H1 (cell line): ENCODE results near the gene DLG4. TPM values are rescaled to one million over a fixed set of nuclear protein-coding genes. Genes with fewer than 3 reads are reported as not detected.

ENCODE experiments used
- BCL11A ChIP-seq, 2 experiments: IDR thresholded peaks; one replicate each; pipeline ENCODE4 v1.6.1; 2011; ENCODE audit warnings: low read depth in 2 of 2, low read length in 2 of 2, mild to moderate bottlenecking in 2 of 2
- CEBPB ChIP-seq: IDR thresholded peaks from 2 replicates; pipeline ENCODE4 v1.6.1; 2012; ENCODE audit warnings: low read depth, low read length
- CHD1 ChIP-seq: IDR thresholded peaks from 2 replicates; pipeline ENCODE4 v1.6.1; 2012; ENCODE audit warnings: low read depth, low read length, improper control_type of control experiment
- EGR1 ChIP-seq: IDR thresholded peaks from 2 replicates; pipeline ENCODE4 v1.6.1; 2011; ENCODE audit warnings: low read depth, low read length, borderline replicate concordance
- EP300 ChIP-seq, 2 experiments: IDR thresholded peaks; 1 replicate in 1 of 2; 2 replicates in 1 of 2; pipeline ENCODE4 v1.6.1; 2011 to 2012; ENCODE audit warnings: low read depth in 2 of 2, low read length in 2 of 2, mild to moderate bottlenecking in 2 of 2, borderline replicate concordance in 1 of 2, inconsistent platforms in 1 of 2, moderate library complexity in 1 of 2
- GTF2F1 ChIP-seq: IDR thresholded peaks from 2 replicates; pipeline ENCODE4 v1.6.1; 2012; ENCODE audit warnings: low read depth, low read length, improper control_type of control experiment, borderline replicate concordance
- HDAC2 ChIP-seq, 2 experiments: fragments of 300-600 bp in 1 of 2; sonication (generic) in 1 of 2; IDR thresholded peaks; 2 replicates each; pipeline ENCODE4 v1.6.1; 2011 to 2012; ENCODE audit warnings: low read depth in 2 of 2, low read length in 2 of 2, mild to moderate bottlenecking in 2 of 2, moderate library complexity in 2 of 2, borderline replicate concordance in 1 of 2, inconsistent platforms in 1 of 2
- RBBP5 ChIP-seq: IDR thresholded peaks from 2 replicates; pipeline ENCODE4 v1.7.1; 2012; ENCODE audit warnings: low read depth, mild to moderate bottlenecking, inconsistent platforms, low read length, moderate library complexity, borderline replicate concordance
- RFX5 ChIP-seq: IDR thresholded peaks from 2 replicates; pipeline ENCODE4 v1.6.1; 2011; ENCODE audit warnings: low read depth, low read length, improper control_type of control experiment, borderline replicate concordance
- SIX5 ChIP-seq: IDR thresholded peaks from 2 replicates; pipeline ENCODE4 v1.6.1; 2011; ENCODE audit warnings: mild to moderate bottlenecking, low read depth, low read length
- SRF ChIP-seq: IDR thresholded peaks from 2 replicates; pipeline ENCODE4 v1.6.1; 2011; ENCODE audit warnings: mild to moderate bottlenecking, low read depth, low read length, moderate library complexity
- SUZ12 ChIP-seq: fragments of 200-600 bp; sonication (generic); IDR thresholded peaks from 2 replicates; pipeline ENCODE4 v1.6.1; 2012; ENCODE audit warnings: mild to moderate bottlenecking, inconsistent platforms, low read length, moderate library complexity, mixed read lengths
- polyA plus RNA-seq, 7 experiments: library from polyadenylated mRNA; depleted of rRNA in 3 of 7; stranded (reverse) in 5 of 7; unstranded in 2 of 7; fragments of >200 nt in 5 of 7; fragments of 200-250 nt in 2 of 7; gene quantifications; 1 replicate in 5 of 7; 2 replicates in 1 of 7; 4 replicates in 1 of 7; pipeline versions ENCODE4 v1.2.1 to v1.2.3, GENCODE V29; 2011 to 2013; ENCODE audit warnings: missing spikeins in 2 of 7, mixed read lengths in 2 of 7
- total RNA-seq: library from RNA; stranded (reverse); fragmentation: NEBNext Ultra II Directional; extraction: Animal tissue kit (Norgen Biotek cat#: 25700); gene quantifications from 2 replicates; pipeline ENCODE4 v1.2.1, GENCODE V29; 2021
- TF ChIP-seq, protein P1 (sequence below): IDR thresholded peaks from 2 replicates; pipeline ENCODE4 v1.6.1; 2012; ENCODE audit warnings: inconsistent platforms
- TF ChIP-seq, protein P2 (sequence below): IDR thresholded peaks from 2 replicates; pipeline ENCODE4 v1.6.1; 2011; ENCODE audit warnings: low read length, improper control_type of control experiment
- TF ChIP-seq, protein P3 (sequence below): IDR thresholded peaks from 2 replicates; pipeline ENCODE4 v1.6.1; 2012; ENCODE audit warnings: inconsistent platforms
- TF ChIP-seq, protein P4 (sequence below), 3 experiments: IDR thresholded peaks; 1 replicate in 2 of 3; 2 replicates in 1 of 3; pipeline versions ENCODE4 v1.5.1 to v1.6.1; 2011; ENCODE audit warnings: low read length in 3 of 3, mild to moderate bottlenecking in 3 of 3, inconsistent platforms in 2 of 3, low read depth in 1 of 3, moderate library complexity in 1 of 3; ENCODE audit not compliant: insufficient read depth in 1 of 3; ENCODE audit errors: control extremely low read depth in 1 of 3
- TF ChIP-seq, protein P5 (sequence below): IDR thresholded peaks from 2 replicates; pipeline ENCODE4 v1.6.1; 2011; ENCODE audit warnings: low read depth, mild to moderate bottlenecking, low read length; ENCODE audit not compliant: insufficient read depth

Gene DLG4
- total and polyA plus RNA-seq, 2 of the 8 experiments (the other 6 are each of a cell fraction or from before 2014, with no cell fraction given) = 18.9 to 45.9 TPM

DNA sequence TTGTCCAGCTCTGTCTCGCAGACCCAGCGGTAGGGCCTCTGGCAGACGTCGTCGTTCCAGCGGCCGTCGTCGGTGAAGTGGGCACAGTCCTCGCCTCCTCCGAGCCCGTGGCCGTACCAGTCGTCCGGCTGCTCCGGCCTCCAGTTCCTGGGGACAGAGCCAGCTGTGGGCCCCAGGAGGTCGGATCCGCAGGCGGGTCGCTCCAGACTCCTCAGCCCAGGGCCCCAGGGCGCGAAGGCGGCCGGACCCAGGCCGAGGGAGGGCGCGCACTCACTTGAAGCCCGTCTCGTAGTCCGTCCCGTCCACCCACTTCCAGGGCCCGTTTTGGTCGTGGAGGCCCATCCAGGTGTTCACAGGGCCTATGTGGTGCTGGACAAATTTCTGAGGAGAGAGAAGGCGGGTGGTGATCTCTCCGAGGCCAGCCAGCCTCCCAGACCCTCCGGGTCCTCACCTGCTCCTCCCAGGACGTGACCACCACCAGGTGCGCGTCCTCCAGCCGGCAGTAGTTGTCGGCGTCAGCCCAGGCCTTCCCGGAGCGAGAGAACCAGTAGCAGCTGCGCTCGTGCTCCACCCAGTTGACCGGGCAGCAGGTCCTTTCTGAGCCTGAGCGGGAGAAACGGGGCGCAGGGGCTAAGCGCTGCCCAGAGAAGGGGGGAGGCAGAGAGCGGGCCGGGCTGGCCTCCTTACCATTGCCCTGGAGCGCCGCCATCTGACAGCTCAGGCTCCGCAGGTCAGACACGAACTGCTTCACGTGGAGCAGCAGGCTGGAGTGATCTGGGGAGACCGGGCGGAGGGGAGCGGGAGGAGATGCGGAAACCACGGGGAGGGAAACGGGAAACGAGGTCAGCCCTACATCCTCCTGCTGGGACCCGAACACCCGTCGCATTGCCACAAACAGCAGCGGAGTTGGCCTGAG lies 45.7 kb downstream of the DLG4 start (continued):
- TF ChIP-seq, protein P1, sequence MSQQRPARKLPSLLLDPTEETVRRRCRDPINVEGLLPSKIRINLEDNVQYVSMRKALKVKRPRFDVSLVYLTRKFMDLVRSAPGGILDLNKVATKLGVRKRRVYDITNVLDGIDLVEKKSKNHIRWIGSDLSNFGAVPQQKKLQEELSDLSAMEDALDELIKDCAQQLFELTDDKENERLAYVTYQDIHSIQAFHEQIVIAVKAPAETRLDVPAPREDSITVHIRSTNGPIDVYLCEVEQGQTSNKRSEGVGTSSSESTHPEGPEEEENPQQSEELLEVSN = peak; percentile 86
- TF ChIP-seq CEBPB (no peak), SIX5 (no peak), GTF2F1 (no peak), EP300 (IDR thresholded peaks at IDR 0.05; ENCODE audit: borderline replicate concordance in 1 of 2, low read depth in 2 of 2, low read length in 2 of 2) (no peak), SUZ12 (no peak), CHD1 (no peak), BCL11A (IDR thresholded peaks at IDR 0.05; ENCODE audit: low read depth in 2 of 2, low read length in 2 of 2) (no peak), RFX5 (peak; percentile 11; the same call in 1 of the 2 replicates), HDAC2 (IDR thresholded peaks at IDR 0.05; ENCODE audit: borderline replicate concordance in 1 of 2, low read depth in 2 of 2, low read length in 2 of 2) (peak in 1 of 2 experiments; percentile 80; a peak in 1 of 4 replicates), SRF (no peak), EGR1 (no peak), RBBP5 (0 out of 2 replicates have a peak, but pooled peaks have one; percentile 32)
- TF ChIP-seq, protein P2, sequence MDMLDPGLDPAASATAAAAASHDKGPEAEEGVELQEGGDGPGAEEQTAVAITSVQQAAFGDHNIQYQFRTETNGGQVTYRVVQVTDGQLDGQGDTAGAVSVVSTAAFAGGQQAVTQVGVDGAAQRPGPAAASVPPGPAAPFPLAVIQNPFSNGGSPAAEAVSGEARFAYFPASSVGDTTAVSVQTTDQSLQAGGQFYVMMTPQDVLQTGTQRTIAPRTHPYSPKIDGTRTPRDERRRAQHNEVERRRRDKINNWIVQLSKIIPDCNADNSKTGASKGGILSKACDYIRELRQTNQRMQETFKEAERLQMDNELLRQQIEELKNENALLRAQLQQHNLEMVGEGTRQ = no peak
- TF ChIP-seq, protein P3, sequence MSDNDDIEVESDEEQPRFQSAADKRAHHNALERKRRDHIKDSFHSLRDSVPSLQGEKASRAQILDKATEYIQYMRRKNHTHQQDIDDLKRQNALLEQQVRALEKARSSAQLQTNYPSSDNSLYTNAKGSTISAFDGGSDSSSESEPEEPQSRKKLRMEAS = peak; percentile 96
- TF ChIP-seq, protein P4, sequence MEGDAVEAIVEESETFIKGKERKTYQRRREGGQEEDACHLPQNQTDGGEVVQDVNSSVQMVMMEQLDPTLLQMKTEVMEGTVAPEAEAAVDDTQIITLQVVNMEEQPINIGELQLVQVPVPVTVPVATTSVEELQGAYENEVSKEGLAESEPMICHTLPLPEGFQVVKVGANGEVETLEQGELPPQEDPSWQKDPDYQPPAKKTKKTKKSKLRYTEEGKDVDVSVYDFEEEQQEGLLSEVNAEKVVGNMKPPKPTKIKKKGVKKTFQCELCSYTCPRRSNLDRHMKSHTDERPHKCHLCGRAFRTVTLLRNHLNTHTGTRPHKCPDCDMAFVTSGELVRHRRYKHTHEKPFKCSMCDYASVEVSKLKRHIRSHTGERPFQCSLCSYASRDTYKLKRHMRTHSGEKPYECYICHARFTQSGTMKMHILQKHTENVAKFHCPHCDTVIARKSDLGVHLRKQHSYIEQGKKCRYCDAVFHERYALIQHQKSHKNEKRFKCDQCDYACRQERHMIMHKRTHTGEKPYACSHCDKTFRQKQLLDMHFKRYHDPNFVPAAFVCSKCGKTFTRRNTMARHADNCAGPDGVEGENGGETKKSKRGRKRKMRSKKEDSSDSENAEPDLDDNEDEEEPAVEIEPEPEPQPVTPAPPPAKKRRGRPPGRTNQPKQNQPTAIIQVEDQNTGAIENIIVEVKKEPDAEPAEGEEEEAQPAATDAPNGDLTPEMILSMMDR (IDR thresholded peaks at IDR 0.05; ENCODE audit: control extremely low read depth in 1 of 3, insufficient read depth in 1 of 3, low read depth in 1 of 3, low read length in 3 of 3) = peak; percentile 64 to 77 (median 71)
- TF ChIP-seq, protein P5, sequence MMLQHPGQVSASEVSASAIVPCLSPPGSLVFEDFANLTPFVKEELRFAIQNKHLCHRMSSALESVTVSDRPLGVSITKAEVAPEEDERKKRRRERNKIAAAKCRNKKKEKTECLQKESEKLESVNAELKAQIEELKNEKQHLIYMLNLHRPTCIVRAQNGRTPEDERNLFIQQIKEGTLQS = no peak
